ENCODE results near the gene LAMA5.

The LAMA5 gene

GRCh38 chr20:62305149-62305764 lies 61.9 kb downstream of the LAMA5 start:
- no peak for DNase-seq (ENCODE audit: low read depth)

GRCh38 chr20:62304331-62305148 lies 62.6 kb downstream of the LAMA5 start:
- no peak for DNase-seq (ENCODE audit: low read depth)

DNA sequence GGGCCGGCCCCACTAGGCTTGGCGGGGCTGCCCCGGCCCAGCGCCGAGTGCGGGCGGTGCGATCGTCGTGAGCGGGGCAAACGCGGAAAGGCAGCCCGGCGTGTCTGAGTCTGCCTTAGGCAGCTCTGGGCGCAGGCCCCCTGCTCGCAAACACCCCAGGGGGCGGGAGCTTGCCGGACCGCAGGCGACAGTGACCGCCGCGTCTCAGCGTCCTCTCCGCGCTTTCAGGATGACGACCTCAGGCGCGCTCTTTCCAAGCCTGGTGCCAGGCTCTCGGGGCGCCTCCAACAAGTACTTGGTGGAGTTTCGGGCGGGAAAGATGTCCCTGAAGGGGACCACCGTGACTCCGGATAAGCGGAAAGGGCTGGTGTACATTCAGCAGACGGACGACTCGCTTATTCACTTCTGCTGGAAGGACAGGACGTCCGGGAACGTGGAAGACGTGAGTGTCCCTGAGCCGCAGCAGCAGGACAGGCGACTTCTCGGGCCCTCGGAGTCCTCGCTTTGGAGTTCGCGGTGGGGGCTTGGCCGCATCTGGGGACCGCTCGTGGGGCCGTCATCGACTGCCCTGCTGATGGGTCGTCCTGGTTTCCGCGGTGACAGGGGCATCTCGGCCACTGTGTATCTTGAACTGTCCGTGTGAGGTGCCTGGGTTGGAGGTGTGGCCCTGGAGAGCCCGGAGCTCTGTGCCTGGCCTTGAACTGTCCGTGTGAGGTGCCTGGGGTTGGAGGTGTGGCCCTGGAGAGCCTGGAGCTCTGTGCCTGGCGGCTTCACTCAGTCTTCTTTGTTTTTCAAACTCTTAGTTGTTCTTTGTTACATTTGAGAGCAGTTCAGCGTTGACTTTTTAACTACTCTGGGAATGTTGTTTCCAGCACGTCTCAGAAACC lies 63.5 kb downstream of the LAMA5 start:
- no peak for DNase-seq (ENCODE audit: low read depth)

DNA sequence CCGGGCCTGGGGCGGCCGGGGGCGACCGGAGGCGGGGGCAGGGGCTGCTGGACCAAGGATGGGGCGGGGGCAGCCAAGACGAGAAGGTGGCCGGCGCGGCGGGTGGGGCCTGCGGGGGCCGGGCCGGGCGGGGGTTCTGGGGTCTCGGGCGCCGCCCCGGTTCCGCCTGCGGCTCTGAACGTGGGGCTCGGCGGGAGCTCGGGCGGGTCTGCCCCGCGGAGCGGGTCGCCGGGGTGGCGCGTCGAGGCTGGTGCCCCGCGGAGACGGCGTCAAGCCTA lies 64.1 kb downstream of the LAMA5 start:
- no peak for DNase-seq (ENCODE audit: low read depth)

DNA sequence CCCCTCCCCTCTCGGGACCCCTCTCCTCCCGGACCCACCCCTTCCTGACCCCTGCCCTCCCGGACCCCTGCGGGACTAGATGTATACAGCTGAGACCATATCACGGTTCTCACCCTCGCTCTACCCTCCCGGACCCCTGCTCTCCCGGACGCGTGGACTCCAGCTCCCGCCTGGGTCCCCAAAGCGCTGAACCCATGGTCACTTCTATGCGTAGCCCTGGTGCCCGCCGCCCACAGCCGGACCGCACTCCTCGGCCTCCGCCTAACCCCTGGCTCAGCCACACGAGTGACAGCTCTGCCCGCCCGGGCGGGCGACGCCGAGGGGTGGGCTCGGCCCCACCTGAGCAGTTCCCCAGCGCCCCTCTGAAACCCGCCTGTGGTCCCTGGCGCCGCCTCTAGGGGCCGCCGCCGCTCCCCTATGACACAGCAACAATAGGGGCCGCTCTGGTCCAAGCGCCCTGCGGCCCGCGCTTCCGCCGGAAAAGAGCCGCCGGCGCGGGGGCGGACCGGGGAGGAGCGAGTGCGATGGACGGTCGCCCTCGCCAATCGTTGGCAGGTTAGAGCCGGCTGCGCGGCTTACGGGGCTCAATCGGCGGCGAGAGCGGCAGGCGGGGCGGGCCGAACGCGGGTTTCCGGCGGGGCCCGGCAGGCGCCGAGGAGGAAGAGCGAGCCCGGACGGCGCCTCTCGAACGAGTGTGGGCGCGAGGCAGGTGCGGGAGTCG lies 64.6 kb downstream of the LAMA5 start, which contains the start of gene ADRM1:
TSS of gene ADRM1 (plus strand) at position 657 of the 721 bp plus-strand sequence. CDS start 572 bp downstream, outside the sequence.
- peak; percentile 96 for DNase-seq (ENCODE audit: low read depth)

DNA sequence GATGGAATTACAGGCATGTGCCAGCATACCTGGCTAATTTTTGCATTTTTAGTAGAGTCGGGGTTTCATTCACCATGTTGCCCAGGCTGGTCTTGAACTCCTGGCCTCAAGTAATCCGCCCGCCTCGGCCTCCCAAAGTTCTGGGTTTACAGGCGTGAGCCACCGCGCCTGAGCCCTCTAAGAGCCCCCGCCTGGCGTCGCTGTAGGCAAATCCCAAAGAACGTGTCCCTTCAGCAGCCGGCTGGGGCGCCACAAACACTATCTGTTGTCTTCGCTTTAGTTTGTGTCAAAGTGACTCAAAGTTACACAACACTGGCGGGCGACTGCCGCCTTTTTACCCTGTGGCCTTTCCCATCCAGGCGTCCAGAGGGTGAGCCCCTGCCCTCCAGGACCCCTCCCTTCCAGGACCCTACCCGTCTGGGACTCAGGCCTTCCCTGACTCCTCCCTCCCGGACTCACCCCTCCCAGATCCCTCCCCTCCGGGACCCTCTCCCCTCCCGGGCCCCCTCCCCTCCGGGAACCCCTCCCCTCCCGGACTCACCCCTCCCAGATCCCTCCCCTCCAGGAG lies 65.3 kb downstream of the LAMA5 start:
- peak; percentile 77 for DNase-seq (ENCODE audit: low read depth)

DNA sequence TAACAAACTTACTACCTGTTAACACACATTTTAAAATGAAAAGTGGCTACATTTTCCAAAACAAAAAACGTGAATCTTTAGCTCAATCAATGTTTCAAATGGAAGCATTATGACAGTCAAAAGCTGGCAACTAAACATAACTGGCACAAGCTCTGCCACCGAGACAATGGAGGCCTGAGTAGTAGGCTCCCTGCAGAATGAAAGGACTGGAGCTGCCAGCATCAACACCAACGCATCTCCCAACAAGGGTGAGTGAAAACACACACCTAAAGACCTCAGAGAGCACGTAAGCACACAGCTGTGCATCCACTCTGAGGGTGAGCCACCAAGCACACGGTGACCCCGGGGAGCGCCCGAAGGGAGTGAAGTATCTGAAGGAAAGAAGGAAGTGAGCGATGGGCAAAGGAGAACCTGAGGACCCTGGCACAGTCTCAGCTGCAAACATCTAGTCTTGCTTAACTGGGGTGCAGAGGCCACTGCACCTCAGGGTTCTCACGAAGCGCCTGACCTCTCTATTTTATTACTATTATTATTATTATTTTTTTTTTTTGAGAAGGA lies 65.9 kb downstream of the LAMA5 start:
- no peak for DNase-seq (ENCODE audit: low read depth)

- no peak for DNase-seq (ENCODE audit: low read depth)
Measured at GRCh38 chr20:62300319-62300718, 66.8 kb downstream of the LAMA5 start.

DNA sequence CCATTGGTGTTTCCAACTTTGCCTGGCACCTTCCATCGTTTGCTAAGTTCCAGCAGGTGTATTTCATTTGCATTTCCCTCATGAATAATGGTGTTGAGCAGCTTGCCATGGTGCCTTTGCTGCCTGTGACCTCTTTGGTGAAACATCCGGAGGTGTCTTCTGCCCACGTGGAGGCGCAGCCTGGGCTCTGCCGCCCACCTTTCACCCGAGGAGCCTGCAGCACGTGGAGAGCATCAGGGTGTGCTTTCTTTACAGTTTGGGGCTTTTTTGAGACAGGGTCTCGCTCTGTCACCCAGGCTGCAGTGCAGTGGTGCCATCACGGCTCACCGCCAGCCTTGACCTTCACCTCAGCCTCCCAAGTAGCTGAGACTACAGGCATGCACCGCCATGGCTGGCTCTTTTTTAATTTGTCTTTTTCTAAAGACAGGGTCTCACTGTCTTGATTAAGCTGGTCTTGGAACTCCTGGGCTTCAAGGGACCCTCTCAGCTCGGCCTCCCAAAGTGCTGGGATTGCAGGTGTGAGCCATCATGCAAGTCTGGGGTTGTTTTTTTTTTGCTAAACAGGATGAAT lies 67.4 kb downstream of the LAMA5 start:
- DNase-seq (ENCODE audit: low read depth), result no peak

DNA sequence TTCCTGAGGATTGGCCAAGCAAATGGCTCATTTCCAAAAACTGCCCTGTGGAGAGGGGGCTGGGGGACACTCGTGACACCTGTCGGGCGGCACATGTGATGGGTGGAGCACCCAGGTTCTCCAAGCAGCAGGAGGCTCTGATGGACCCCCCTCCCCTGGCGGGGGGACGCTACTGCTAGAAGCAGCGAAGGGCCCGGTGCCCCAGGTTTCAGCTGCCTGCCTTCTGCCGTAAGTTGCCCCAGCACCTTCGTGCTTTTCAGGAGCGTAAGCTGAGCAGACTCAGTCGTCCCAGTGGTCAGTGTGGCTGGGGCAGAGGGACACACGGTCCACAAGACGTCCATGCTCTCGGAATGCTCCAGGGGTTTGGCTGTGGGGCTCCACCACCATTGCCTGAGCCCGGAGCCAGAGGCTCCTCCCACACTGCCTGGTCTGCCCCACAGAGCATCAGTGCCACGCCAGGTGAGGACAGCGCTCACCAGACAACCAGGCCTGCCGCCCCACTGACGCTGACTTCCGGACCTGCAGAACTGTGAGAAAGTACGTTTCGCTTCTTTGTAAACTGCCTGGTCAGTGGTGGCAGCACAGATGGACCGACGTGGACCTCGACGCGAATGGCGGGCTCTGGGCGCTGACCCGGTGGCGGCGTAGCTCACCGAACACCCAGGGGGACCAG lies 68.4 kb downstream of the LAMA5 start:
- DNase-seq (ENCODE audit: low read depth), result no peak

DNA sequence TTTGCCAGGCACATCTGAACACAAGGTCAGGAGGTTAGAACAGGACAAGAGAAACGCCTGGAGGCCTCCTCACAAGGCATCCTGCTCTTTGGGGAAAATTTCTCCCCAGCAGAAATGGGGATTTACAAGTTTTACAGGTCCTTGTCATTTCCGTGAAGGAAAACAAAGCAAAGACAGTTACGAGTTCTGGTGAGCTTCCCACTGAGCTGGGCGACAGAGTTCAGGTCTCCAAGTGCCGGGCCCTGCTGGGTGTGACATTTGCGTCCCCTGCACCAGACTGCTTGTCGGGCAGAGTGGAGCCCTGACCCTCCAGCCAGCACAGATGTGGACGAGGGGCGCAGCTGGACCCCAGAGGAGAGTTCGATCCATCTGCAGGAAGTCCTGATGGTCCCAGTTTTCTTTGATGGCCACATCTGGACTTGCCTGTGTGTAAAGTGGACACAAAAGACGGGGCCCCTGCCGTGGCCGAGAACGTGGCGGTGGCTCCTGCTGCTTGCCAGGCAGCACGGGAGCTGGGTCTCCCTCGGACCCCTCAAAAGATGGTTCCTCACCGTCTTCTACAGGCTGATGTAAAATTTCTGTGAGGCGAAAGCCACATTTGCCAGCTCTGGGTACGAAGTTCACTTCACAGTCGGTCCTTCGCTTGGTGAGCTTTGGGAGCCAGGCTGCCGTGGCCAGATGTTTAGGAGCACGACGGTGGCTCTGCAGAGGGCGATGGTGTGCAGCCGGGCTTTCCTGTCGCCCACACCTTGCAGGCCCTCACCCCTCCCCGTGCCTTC lies 69.5 kb downstream of the LAMA5 start:
- no peak for DNase-seq (ENCODE audit: low read depth)

GRCh38 chr20:62296724-62297448 lies 70.2 kb downstream of the LAMA5 start:
- DNase-seq (ENCODE audit: low read depth), result no peak

- no peak for DNase-seq (ENCODE audit: low read depth)
Measured at GRCh38 chr20:62294516-62294915, 72.6 kb downstream of the LAMA5 start.

GRCh38 chr20:62293946-62294345 lies 73.2 kb downstream of the LAMA5 start:
- DNase-seq (ENCODE audit: low read depth), result no peak

DNA sequence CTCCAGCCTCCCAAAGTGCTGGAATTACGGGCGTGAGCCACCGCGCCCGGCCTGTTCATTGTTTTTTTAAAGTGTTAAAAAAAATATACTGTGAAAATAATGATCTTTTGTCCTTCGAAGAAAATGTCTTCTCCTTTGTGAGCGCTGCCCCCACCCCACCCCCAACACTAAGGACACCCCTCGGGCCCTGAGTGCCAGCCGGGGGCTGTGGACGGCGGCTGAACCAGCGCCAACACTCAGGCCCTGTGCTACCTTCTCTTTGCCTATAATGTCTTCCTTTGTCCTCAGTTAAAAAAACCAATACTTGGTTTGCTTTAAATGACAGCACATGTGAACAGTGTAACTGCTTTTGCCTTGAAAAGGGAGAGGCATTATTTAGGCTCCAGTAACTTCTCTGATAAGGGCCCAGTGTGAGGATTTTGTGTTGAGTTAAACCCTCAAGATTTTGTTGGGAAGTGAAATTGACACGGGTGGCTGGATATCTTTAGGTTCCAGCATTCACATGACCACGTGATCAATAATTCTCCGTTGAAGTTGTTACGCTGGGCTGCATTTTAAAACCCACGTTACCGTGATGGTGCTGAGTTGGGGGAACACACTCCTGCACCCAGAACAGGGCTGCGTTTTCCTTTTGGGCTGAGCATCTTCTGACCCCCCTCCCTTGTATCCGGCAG lies 73.9 kb downstream of the LAMA5 start:
- DNase-seq (ENCODE audit: low read depth), result no peak

DNA sequence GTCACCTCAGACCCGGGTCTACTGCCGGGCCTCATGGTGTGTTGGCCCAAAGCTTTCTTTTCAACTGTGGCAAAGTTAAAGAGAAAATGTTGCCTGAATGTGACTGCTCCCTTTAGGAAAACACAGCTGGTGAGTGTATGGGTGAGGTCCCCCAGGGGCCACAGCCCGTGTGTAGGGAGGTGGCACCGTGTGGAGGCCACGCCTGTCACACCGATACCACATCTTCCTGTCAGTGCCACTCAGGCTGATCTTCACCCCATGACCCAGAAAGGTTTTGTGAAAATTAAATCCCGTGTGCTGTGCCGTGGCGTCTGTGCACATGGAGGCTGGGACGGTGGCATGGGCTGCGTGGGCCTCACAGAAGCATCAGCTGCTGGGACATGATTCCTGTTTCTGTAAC lies 75.0 kb downstream of the LAMA5 start:
- DNase-seq (ENCODE audit: low read depth), result no peak

GRCh38 chr20:62291251-62292066 lies 75.7 kb downstream of the LAMA5 start:
- DNase-seq (ENCODE audit: low read depth), result no peak

GRCh38 chr20:62289898-62290297 lies 77.2 kb downstream of the LAMA5 start:
- no peak for DNase-seq (ENCODE audit: low read depth)

Measured in activated T-helper 1 cell treated with Interleukin-2 at 50 U/mL for 16 hours (primary cell).